HCT116 (cell line): ENCODE measurements around the gene NEURL1B. TPM values are rescaled to one million over a fixed set of nuclear protein-coding genes. Genes with fewer than 3 reads are reported as not detected.

Experiments
- ATAC-seq: fragments of 200-7000 bp; cut with Tn5 transposase; 2 replicates; pipeline ENCODE4 v1.9.1; 2020; ENCODE audit warnings: mild to moderate bottlenecking, moderate library complexity
- BruUV-seq: library from RNA; stranded (reverse); fragments of 400-500 nt; replicated peaks from 2 replicates; lab custom pipeline; 2021; lab: Mats Ljungman, UMichigan
- CTCF ChIA-PET: fragments of 300-600 bp; sonication (Branson Sonifier 250); formaldehyde crosslinking; loops from one replicate; lab custom pipeline; 2021; ENCODE audit warnings: antibody characterized with exemption; lab: Charles Lee
- POLR2A ChIA-PET: fragments of 300-600, 350-600 bp; sonication (Branson Sonifier 250); formaldehyde crosslinking; loops from one replicate; lab custom pipeline; 2021; ENCODE audit warnings: antibody characterized with exemption; lab: Charles Lee
- RAD21 ChIA-PET, 2 experiments: fragments of 300-600 bp; sonication (Branson Sonifier 250); formaldehyde crosslinking; loops; one replicate each; lab custom pipeline; 2023; ENCODE audit warnings: low total read pairs in 2 of 2; ENCODE audit not compliant: uncharacterized antibody in 2 of 2, unreplicated experiment in 2 of 2, low non-redundant PET in 1 of 2; lab: Charles Lee
- DNase-seq: peaks from one replicate; pipeline ENCODE4 v3.0.0-alpha.2; 2010; ENCODE audit warnings: low read depth, low spot score
- H2AFZ ChIP-seq: fragments of 200-600 bp; shearing (Covaris generic), sonication (generic); 2 replicates; pipeline ENCODE4 v1.6.1; 2017; ENCODE audit warnings: low read depth, mixed run types, mixed read lengths, antibody characterized with exemption, low read length; ENCODE audit not compliant: poor library complexity, severe bottlenecking
- H3K27ac ChIP-seq: 2 replicates; pipeline ENCODE4 v1.5.1; 2012; ENCODE audit warnings: low read depth, low read length
- H3K27me3 ChIP-seq: fragments of 200-600 bp; sonication (generic); 2 replicates; pipeline ENCODE4 v1.6.1; 2016; ENCODE audit warnings: mixed run types, low read length, mixed read lengths; ENCODE audit not compliant: insufficient read depth
- H3K36me3 ChIP-seq, 2 experiments: fragments of 200-500 bp in 1 of 2; fragments of 200-600 bp in 1 of 2; sonication (Bioruptor generic) in 1 of 2; sonication (generic) in 1 of 2; 2 replicates each; pipeline versions ENCODE4 v1.5.1 to v1.6.1; 2014 to 2016; ENCODE audit warnings: low read length in 2 of 2, inconsistent platforms in 1 of 2, mixed read lengths in 1 of 2, mixed run types in 1 of 2; ENCODE audit not compliant: insufficient read depth in 2 of 2, control insufficient read depth in 1 of 2
- H3K4me1 ChIP-seq, 2 experiments: fragments of 200-600 bp in 1 of 2; sonication (generic) in 1 of 2; 2 replicates each; pipeline versions ENCODE4 v1.5.1 to v1.6.1; 2012 to 2017; ENCODE audit warnings: low read length in 2 of 2, inconsistent platforms in 1 of 2, mild to moderate bottlenecking in 1 of 2, mixed read lengths in 1 of 2, mixed run types in 1 of 2, moderate library complexity in 1 of 2; ENCODE audit not compliant: insufficient read depth in 2 of 2, control insufficient read depth in 1 of 2
- H3K4me2 ChIP-seq: fragments of 200-600 bp; sonication (generic); 2 replicates; pipeline ENCODE4 v1.6.1; 2017; ENCODE audit warnings: mixed run types, low read length, mixed read lengths
- H3K4me3 ChIP-seq, 2 experiments: fragments of 200-600 bp in 1 of 2; sonication (generic) in 1 of 2; replicated peaks in 1 of 2; 2 replicates each; pipeline ENCODE4 v1.5.1; 2011 to 2016; ENCODE audit warnings: low read length in 2 of 2, control low read depth in 1 of 2, low read depth in 1 of 2, mild to moderate bottlenecking in 1 of 2, mixed read lengths in 1 of 2, mixed run types in 1 of 2
- H3K79me2 ChIP-seq: fragments of 200-600 bp; sonication (generic); 2 replicates; pipeline ENCODE4 v1.6.1; 2017; ENCODE audit warnings: mild to moderate bottlenecking, mixed run types, low read length, moderate library complexity, mixed read lengths; ENCODE audit not compliant: insufficient read depth
- H3K9ac ChIP-seq: fragments of 200-600 bp; sonication (generic); 2 replicates; pipeline ENCODE4 v1.6.1; 2016; ENCODE audit warnings: low read length, mixed read lengths
- H3K9me2 ChIP-seq: fragments of 200-600 bp; sonication (generic), shearing (Covaris generic); 2 replicates; pipeline ENCODE4 v1.6.1; 2017; ENCODE audit warnings: mixed run types, mild to moderate bottlenecking, moderate library complexity; ENCODE audit not compliant: insufficient read depth
- H3K9me3 ChIP-seq, 2 experiments: fragments of 200-500 bp in 1 of 2; fragments of 200-600 bp in 1 of 2; sonication (Bioruptor generic) in 1 of 2; sonication (generic) in 1 of 2; 2 replicates each; pipeline ENCODE4 v1.6.1; 2014 to 2017; ENCODE audit warnings: low read length in 2 of 2, mixed read lengths in 2 of 2, inconsistent platforms in 1 of 2, low read depth in 1 of 2, mild to moderate bottlenecking in 1 of 2, mixed run types in 1 of 2, moderate library complexity in 1 of 2; ENCODE audit not compliant: control insufficient read depth in 1 of 2, insufficient read depth in 1 of 2
- H4K20me1 ChIP-seq: fragments of 200-600 bp; sonication (generic), shearing (Covaris generic); 2 replicates; pipeline ENCODE4 v1.6.1; 2017; ENCODE audit warnings: mixed run types, mild to moderate bottlenecking, moderate library complexity; ENCODE audit not compliant: insufficient read depth
- CBX3 ChIP-seq: IDR thresholded peaks from 2 replicates; pipeline ENCODE4 v1.6.1; 2012; ENCODE audit warnings: low read depth
- EGR1 ChIP-seq: IDR thresholded peaks from 2 replicates; pipeline ENCODE4 v1.6.1; 2012; ENCODE audit warnings: low read depth
- EZH2 ChIP-seq: fragments of 200-600 bp; sonication (generic); IDR thresholded peaks from 2 replicates; pipeline ENCODE4 v1.6.1; 2017; ENCODE audit warnings: antibody characterized with exemption, mixed run types
- EZH2phosphoT487 ChIP-seq: fragments of 200-600 bp; IDR thresholded peaks from 2 replicates; pipeline ENCODE4 v1.6.1; 2018; ENCODE audit warnings: antibody characterized with exemption, borderline replicate concordance
- FOSL1 ChIP-seq: IDR thresholded peaks from 2 replicates; pipeline ENCODE4 v1.6.1; 2012; ENCODE audit warnings: low read depth
- JUND ChIP-seq: IDR thresholded peaks from 2 replicates; pipeline ENCODE4 v1.6.1; 2012
- MAX ChIP-seq: IDR thresholded peaks from 2 replicates; pipeline ENCODE4 v1.6.1; 2012
- POLR2A ChIP-seq: IDR thresholded peaks from 2 replicates; pipeline ENCODE4 v1.7.0; 2011; ENCODE audit warnings: borderline replicate concordance; ENCODE audit not compliant: insufficient read depth, insufficient read length; ENCODE audit errors: extremely low read depth
- POLR2AphosphoS5 ChIP-seq: IDR thresholded peaks from 2 replicates; pipeline ENCODE4 v1.6.1; 2011; ENCODE audit warnings: mild to moderate bottlenecking, low read depth, low read length, moderate library complexity
- RAD21 ChIP-seq: IDR thresholded peaks from 2 replicates; pipeline ENCODE4 v1.6.1; 2012; ENCODE audit warnings: low read depth, mild to moderate bottlenecking
- SIN3A ChIP-seq: IDR thresholded peaks from 2 replicates; pipeline ENCODE4 v1.6.1; 2012; ENCODE audit warnings: low read depth
- SP1 ChIP-seq: IDR thresholded peaks from 2 replicates; pipeline ENCODE4 v1.6.1; 2012; ENCODE audit warnings: low read depth
- TCF7L2 ChIP-seq: IDR thresholded peaks from 2 replicates; pipeline ENCODE4 v1.7.0; 2011; ENCODE audit warnings: borderline replicate concordance, inconsistent platforms; ENCODE audit not compliant: insufficient read depth, insufficient read length; ENCODE audit errors: extremely low read depth
- YY1 ChIP-seq: IDR thresholded peaks from 2 replicates; pipeline ENCODE4 v1.6.1; 2011; ENCODE audit warnings: low read length, low read depth, moderate library complexity, mild to moderate bottlenecking; ENCODE audit not compliant: insufficient replicate concordance; ENCODE audit errors: extremely low read depth
- ZBTB33 ChIP-seq: IDR thresholded peaks from 2 replicates; pipeline ENCODE4 v1.6.1; 2011; ENCODE audit warnings: mild to moderate bottlenecking, low read length, moderate library complexity; ENCODE audit not compliant: insufficient replicate concordance; ENCODE audit errors: extremely low read depth
- ZNF274 ChIP-seq: fragments of 200-500 bp; sonication (Bioruptor generic); IDR thresholded peaks from 2 replicates; pipeline ENCODE4 v1.6.1; 2014; ENCODE audit warnings: mild to moderate bottlenecking, low read depth, low read length, inconsistent platforms
- intact Hi-C: fragments of 100-400 bp; cut with micrococcal nuclease; formaldehyde crosslinking; loops from 2 replicates; pipeline ENCODE4 v1.10.0; 2022
- total RNA-seq: library from RNA; stranded (reverse); gene quantifications from one replicate; pipeline ENCODE4 v1.2.1, GENCODE V29; 2021; ENCODE audit not compliant: unreplicated experiment
- TF ChIP-seq, protein P1 (sequence below): IDR thresholded peaks from 2 replicates; pipeline ENCODE4 v1.6.1; 2012; ENCODE audit warnings: low read depth

NEURL1B gene
- total RNA-seq, 1 experiment from 2014 or later = 5.8 TPM

DNA sequence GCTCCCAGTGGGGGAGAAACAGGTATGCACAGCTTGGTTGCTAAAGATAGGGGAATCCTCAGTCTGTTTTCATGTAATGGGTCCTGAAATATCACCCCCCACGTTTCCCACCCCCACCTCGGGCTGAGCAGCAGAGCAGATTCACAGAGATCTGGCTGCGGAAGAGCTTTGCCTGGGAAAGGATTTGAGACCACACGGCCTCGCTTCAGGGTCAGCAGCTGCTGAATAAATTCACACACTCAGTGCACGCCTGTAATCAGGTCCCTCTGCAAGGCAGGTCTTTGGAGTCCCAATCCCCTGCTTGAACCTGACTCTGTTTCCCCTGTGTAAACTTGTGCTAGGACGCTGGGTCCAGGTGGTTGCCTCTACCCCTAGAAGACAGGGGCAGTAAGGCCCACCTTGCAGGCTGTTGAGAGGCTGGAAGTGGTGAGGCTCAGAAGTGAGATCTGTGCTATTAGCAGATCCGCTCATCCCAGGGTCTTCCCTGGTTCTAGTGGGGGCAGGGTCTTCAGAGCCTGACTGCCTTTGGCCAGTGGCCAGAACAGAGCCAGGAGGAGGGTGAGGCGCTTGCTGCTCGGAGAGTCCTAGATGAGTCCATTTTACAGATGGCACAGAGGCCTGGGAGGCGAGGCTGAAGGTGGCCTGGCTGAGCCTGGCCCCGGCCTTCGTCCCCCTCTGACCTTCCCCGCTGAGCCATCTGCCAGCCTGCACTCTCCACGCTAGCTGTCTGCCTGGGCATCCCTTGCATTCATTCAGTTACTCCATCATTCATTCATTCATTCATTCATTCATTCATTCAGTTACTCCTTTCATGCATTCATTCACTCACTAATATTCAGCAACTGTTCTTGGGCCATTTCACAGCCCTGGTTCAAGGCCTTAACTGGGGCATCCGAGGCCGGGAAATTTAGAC, 16.7 kb upstream of the NEURL1B start:
- Histone ChIP-seq H4K20me1 (no peaks in the 10 kb centered on the region), H3K79me2 (no peaks in the 10 kb centered on the region), H3K9ac (no peak overlapping the region), H3K9me3 (no peaks in the 10 kb centered on the region), H3K4me1 (peaks cover 7% of the 10 kb centered on the region in 2 experiments; a peak in 3 of 4 replicates), H3K4me2 (no peak overlapping the region), H3K36me3 (no peaks in the 10 kb centered on the region), H2AFZ (no peak overlapping the region), H3K27ac (no peak overlapping the region), H3K4me3 (no peak overlapping the region)
- ATAC-seq (no peak), DNase-seq (no peak)
- RAD21 ChIA-PET = no interaction called here
- POLR2A ChIA-PET = no interaction called here
- intact Hi-C loops = no loop called here
- TF ChIP-seq MAX (no peak), EZH2 (no peak), CBX3 (no peak), FOSL1 (no peak), EZH2phosphoT487 (no peak), SP1 (no peak), JUND (no peak), YY1 (no peak), SIN3A (no peak), ZBTB33 (no peak), ZNF274 (no peak), EGR1 (no peak), TCF7L2 (no peak), POLR2AphosphoS5 (no peak), POLR2A (no peak), RAD21 (no peak)
- TF ChIP-seq, protein P1, sequence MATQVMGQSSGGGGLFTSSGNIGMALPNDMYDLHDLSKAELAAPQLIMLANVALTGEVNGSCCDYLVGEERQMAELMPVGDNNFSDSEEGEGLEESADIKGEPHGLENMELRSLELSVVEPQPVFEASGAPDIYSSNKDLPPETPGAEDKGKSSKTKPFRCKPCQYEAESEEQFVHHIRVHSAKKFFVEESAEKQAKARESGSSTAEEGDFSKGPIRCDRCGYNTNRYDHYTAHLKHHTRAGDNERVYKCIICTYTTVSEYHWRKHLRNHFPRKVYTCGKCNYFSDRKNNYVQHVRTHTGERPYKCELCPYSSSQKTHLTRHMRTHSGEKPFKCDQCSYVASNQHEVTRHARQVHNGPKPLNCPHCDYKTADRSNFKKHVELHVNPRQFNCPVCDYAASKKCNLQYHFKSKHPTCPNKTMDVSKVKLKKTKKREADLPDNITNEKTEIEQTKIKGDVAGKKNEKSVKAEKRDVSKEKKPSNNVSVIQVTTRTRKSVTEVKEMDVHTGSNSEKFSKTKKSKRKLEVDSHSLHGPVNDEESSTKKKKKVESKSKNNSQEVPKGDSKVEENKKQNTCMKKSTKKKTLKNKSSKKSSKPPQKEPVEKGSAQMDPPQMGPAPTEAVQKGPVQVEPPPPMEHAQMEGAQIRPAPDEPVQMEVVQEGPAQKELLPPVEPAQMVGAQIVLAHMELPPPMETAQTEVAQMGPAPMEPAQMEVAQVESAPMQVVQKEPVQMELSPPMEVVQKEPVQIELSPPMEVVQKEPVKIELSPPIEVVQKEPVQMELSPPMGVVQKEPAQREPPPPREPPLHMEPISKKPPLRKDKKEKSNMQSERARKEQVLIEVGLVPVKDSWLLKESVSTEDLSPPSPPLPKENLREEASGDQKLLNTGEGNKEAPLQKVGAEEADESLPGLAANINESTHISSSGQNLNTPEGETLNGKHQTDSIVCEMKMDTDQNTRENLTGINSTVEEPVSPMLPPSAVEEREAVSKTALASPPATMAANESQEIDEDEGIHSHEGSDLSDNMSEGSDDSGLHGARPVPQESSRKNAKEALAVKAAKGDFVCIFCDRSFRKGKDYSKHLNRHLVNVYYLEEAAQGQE = no peak
- TF ChIP-seq, all 23 proteins: peak for 0
- Histone ChIP-seq H3K27me3 (no peaks in the 10 kb centered on the region), H3K9me2 (no peaks in the 10 kb centered on the region)
- BruUV-seq = no TSS peak
- CTCF ChIA-PET = no interaction called here
